ENCODE measurements around the gene XAB2. TPM values are rescaled to one million over a fixed set of nuclear protein-coding genes. Genes with fewer than 3 reads are reported as not detected.

XAB2 gene
- total and polyA plus RNA-seq, 9 donors: 4.2 to 71.7 (median 50.8) TPM

GRCh38 chr19:7595466-7596133, 33.7 kb downstream of the XAB2 start, which contains the start of gene CAMSAP3:
Gene CAMSAP3 (plus strand): TSS chr19:7595863. CDS start chr19:7596003, 140 bp downstream.
- H3K9me3 ChIP-seq: no peaks in the 10 kb centered on the region
- intact Hi-C loops (cut with DNase I): no loop called here
- WGBS, 3 donors: 0 to 1% (median 1%) methylated on average over 48 to 78 of the region's 78 CpGs
- peaks cover 1% of the 10 kb centered on the region for H3K4me1 ChIP-seq (ENCODE audit: insufficient read depth)
- TF ChIP-seq POLR2A (IDR thresholded peaks at IDR 0.05) (no peak), CTCF (IDR thresholded peaks at IDR 0.05) (no peak), EP300 (IDR thresholded peaks at IDR 0.05) (no peak)
- no peaks in the 10 kb centered on the region for H3K27me3 ChIP-seq
- H3K4me3 ChIP-seq: peak within 1 kb of the TSS; percentile 22
- DNase-seq: no peak
- H3K27ac ChIP-seq: no peak within 1 kb of the TSS
- no peaks in the 10 kb centered on the region for H3K36me3 ChIP-seq

DNA sequence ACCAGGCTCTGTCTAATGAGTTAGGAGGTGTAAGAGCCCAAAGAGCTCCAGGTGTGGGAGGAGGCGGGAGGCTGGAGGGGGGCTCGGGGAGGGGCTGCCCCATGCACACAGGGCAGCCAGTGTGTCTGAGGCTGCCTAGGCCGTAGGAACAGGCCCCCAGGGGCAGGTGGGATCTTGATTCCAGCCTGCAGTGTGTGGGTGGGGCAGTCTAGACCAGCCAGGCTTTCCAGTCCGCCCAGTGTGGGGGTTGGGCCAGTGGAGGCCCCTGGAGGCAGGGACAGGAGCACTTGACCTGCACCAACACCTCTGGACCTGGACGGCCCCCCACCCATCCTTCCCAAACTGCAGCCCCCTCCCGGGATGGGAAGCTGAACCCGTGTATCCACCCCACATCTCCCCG, 39.1 kb downstream of the XAB2 start:
- Histone ChIP-seq H3K27ac (no peak overlapping the region), H3K9me3 (no peaks in the 10 kb centered on the region), H3K36me3 (no peaks in the 10 kb centered on the region), H3K4me3 (no peak overlapping the region), H3K4me1 (ENCODE audit: insufficient read depth) (no peaks in the 10 kb centered on the region), H3K27me3 (no peaks in the 10 kb centered on the region)
- intact Hi-C loops (cut with DNase I): no loop called here
- 37 to 58% (median 40%) methylated on average over 8 of the region's 8 CpGs for WGBS, 3 donors
- DNase-seq: no peak
- TF ChIP-seq POLR2A (IDR thresholded peaks at IDR 0.05) (no peak), EP300 (IDR thresholded peaks at IDR 0.05) (no peak), CTCF (IDR thresholded peaks at IDR 0.05) (no peak)

- no peaks in the 10 kb centered on the region for H3K4me1 ChIP-seq (ENCODE audit: insufficient read depth)
- TF ChIP-seq POLR2A (IDR thresholded peaks at IDR 0.05) (no peak), CTCF (IDR thresholded peaks at IDR 0.05) (no peak), EP300 (IDR thresholded peaks at IDR 0.05) (no peak)
- H3K9me3 ChIP-seq: no peaks in the 10 kb centered on the region
- no peak overlapping the region for H3K4me3 ChIP-seq
- H3K36me3 ChIP-seq: no peaks in the 10 kb centered on the region
- intact Hi-C loops (cut with DNase I): no loop called here
- no peak overlapping the region for H3K27ac ChIP-seq
- H3K27me3 ChIP-seq: no peaks in the 10 kb centered on the region
- DNase-seq: no peak
- WGBS, 3 donors: 82 to 92% (median 92%) methylated on average over 7 of the region's 7 CpGs
Measured at GRCh38 chr19:7589822-7590221, 39.5 kb downstream of the XAB2 start.

DNA sequence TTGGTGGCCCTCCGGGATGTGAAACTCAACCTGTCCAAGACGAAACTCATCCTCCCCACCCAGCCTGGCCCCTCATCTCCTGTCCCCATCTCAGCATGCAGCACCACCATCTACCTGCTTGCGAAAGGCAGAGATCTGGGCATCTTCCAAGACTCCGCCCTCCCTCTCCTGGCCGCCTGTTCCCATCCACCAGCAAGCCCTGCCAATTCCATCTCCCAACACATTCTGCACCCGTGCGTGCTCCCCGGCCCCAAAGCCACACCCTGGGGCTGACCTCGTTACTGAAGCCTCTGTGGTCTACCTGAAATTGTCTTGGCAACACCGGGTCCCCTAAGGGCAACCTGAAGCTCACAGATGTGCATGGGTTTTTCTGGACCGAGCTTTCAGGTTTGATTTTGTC, 46.9 kb downstream of the XAB2 start:
- WGBS, 3 donors: 55 to 57% (median 57%) methylated on average over 11 of the region's 11 CpGs
- intact Hi-C loops (cut with DNase I): no loop called here
- H3K4me1 ChIP-seq (ENCODE audit: insufficient read depth): no peaks in the 10 kb centered on the region
- no peaks in the 10 kb centered on the region for H3K9me3 ChIP-seq
- no peak overlapping the region for H3K4me3 ChIP-seq
- DNase-seq: no peak
- TF ChIP-seq POLR2A (IDR thresholded peaks at IDR 0.05) (no peak), EP300 (IDR thresholded peaks at IDR 0.05) (no peak), CTCF (IDR thresholded peaks at IDR 0.05) (no peak)
- no peaks in the 10 kb centered on the region for H3K27me3 ChIP-seq
- H3K27ac ChIP-seq: no peak overlapping the region
- no peaks in the 10 kb centered on the region for H3K36me3 ChIP-seq

All from ovary (tissue), 9 donors.